Mucosa of gallbladder (tissue), 1 donor: Measurements from ENCODE around the gene BATF2. TPM values are rescaled to one million over a fixed set of nuclear protein-coding genes. Genes with fewer than 3 reads are reported as not detected.

ENCODE experiments used
- DNase-seq: peaks from one replicate; pipeline ENCODE4 v3.0.0-alpha.2; 2020; ENCODE audit warnings: low spot score
- total RNA-seq: library from RNA; stranded (reverse); gene quantifications from one replicate; pipeline ENCODE4 v1.2.1, GENCODE V29; 2021
- donor health status: DM: no; HTN: no; CAD: no.

BATF2 gene
- total RNA-seq, 1 donor from 2014 or later = 5.5 TPM

DNA sequence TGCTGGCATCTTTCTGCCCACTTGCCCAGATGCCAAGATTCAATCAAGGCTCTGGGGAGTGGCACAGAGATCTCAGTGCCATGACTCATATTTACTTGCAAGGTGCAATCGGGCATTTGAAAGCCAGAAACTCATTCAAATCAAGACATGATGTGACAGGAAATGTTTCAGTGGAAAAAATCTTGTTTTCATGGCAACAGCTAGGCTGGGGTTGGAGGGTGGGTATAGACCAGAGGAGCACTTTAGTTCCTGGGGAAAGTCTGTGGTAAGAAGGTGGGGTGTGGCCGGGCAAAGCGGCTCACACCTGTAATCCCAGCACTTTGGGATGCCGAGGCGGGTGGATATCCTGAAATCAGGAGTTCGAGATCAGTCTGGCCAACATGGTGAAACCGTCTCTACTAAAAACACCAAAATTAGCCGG is 26.0 kb downstream of the BATF2 start:
- peak; percentile 11 for DNase-seq

DNA sequence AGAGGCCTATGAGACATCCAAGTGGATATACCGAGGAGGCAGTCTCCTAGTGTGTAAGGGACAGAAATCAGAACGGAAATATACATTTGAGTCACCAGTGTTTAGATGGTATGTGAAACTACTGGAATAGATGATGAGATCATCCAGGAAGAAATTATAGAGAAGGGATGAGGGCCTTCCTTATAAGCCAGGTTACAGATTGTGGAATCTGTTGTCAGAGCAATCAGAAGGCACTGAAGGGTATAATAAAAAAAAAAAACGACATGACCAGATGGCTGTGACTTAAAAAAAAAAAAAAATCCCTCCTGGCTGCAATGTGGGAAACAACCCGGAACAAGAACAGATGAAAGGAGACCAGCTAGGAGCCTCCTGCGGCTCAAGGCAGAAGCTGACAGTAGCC is 27.6 kb downstream of the BATF2 start:
- no peak for DNase-seq

DNA sequence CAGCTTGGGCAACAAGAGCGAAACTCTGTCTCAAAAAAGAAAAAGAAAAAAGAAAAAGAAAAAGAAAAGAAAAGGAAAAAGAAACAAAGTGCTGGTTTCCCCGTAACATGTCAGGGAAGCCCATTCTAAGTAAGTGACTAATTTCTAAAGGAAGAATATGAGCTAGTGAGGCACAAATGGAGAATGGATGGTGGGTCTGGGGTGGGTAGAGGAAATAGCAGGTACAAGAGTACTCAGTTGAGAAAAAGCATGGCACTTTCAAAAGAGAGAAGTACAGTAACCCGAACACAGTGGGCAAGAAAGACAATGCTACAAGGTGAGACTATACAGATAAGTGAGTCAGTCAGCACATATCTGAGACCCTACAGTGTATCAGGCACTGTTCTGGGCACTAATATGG is 29.4 kb downstream of the BATF2 start:
- DNase-seq = no peak

DNA sequence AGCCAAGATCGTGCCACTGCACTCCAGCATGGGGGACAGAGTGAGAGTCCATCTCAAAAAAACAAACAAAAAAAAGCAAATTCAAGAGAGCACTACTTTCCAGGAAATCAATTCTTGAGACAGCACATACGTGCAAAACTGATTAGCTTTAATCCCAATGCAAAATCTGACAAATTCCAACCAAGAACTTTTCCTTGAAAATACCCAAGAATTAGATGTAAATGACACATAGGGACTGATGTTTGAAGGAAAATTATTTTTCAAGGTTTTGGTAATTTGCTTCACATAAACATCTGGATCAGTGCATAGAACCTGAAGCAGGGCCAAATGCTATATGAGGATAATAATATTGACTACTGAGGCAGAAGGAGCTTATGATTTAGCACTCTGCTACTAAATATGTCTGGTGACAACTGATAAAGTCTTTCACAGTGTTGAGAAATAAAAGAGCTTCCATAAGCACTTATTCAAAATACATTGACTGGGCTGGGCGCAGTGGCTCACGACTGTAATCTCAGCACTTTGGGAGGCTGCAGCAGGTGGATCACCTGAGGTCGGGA is 33.6 kb downstream of the BATF2 start:
- no peak for DNase-seq

DNA sequence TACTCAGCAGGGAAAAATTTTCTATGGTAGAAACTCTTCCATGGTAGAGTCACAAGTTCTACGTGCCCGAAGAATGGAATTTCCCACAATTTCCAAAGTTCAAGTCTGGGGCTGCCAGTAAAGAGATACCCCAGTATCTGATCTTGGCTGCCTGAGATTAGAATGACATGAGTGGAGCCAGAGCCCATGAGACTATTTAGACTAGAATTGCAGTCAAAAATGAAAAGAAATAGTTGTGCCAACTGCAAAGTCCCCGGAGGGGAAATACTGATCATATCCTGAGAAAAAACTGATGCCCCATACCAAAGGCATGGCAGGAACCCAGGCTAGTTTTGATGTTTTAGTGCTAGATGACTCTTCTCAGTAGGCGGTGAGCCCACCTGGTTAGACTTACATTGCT is 36.1 kb downstream of the BATF2 start:
- DNase-seq = peak; percentile 17

DNA sequence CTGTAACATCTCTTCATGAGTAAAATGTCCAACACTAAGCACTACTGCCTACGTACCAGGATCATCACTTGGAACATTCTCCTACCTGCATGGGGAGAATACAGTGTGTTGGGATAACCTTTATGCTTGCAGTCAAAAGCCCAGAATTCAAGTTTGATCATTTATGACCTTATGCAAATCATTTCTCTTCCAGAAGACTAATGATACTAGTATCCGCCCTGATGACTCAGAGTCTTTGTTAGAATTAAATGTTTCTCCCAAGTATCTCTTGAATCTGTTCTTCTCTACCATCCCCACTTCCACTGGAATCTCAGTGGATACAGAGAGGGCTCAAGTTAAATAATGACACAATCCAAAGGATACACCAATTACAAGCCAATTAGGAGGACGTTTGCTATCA is 37.3 kb downstream of the BATF2 start:
- no peak for DNase-seq

DNA sequence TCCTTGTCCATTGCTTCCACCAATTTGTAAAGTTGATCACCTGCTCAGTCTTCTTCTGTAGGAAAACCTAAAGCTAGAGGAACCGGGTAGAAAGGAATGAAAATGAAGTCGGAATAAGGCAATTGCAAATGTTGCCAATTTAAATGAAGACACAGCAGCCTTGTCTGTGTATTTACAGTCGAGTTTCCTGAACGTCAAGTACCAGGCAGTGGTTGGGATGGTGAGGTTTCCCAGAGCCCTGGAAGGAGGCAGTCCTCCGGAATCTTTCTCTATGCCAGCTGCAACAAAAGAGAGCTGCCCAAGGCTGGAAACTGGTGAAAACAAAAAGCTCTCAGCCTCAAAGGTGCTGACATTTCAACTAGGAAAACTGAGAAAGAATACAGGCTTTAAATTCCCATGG is 42.6 kb downstream of the BATF2 start:
- DNase-seq = peak; percentile 30

DNA sequence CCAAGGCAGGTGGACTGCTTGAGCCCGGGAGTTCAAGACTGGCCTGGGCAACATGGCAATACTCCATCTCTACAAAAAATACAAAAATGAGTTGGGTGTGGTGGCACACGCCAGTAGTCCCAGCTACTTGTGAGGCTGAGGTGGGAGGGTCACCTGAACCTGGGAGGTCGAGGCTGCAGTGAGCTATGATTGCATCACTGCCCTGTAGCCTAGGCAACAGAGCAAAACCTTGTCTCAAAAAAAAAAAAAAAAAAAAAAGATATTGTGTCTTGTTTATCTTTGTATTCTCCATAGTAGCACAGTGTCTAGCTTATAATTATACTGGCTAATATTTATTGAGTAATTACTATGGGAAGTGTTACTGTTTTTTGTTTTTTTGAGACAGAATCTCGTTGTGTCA is 45.2 kb downstream of the BATF2 start:
- DNase-seq = no peak

DNA sequence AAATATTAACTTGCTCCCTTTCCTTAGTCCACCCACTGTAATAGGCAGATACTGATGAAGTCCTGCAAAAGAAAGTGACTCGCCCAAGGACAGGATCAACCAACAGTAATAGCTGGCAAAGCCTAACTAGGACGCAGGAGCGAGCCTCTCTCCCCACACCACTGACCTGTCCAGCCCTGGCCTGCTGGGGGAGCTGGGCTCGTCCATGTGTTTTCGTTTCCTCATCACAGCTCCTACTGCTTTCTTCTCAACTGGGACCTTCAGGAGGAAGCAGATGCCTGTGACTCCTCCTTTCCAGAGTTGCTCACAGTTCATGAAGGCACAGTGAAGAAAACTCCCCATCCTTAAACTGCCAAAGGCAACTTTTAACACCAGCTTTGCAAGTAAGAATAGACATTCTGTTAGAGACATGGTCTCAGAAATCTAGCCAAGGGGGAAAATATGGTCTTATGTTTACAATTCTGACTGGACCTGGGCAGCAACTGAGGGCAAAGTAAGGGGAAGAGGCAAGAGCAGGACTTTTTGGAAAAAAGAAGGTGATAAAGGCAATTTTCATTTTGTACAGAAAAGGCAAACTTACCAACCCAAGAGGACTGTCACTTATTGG is 49.5 kb downstream of the BATF2 start:
- DNase-seq = no peak

Other genes with a start within 250 kb of the BATF2 start
- gene PYGM, start 237.0 kb downstream of the BATF2 start, total RNA-seq = 14.3 TPM
- gene SF1, start 218.4 kb downstream of the BATF2 start, total RNA-seq = 263 TPM
- 23.1 TPM for gene MAP4K2, start 193.8 kb downstream of the BATF2 start, total RNA-seq
- 34.8 TPM for gene MEN1, start 186.4 kb downstream of the BATF2 start, total RNA-seq
- gene CDC42BPG, start 152.3 kb downstream of the BATF2 start, total RNA-seq = 37.1 TPM
- gene EHD1, start 118.3 kb downstream of the BATF2 start, total RNA-seq = 85.6 TPM
- 39.3 TPM for gene ATG2A, start 79.8 kb downstream of the BATF2 start, total RNA-seq
- 44.1 TPM for gene PPP2R5B, start 72.3 kb downstream of the BATF2 start, total RNA-seq
- gene GPHA2, start 61.1 kb downstream of the BATF2 start, total RNA-seq = 1.3 TPM
- gene MAJIN, start 24.9 kb downstream of the BATF2 start, total RNA-seq = not detected
- gene ARL2, start 17.2 kb upstream of the BATF2 start, total RNA-seq = 103 TPM
- 39.4 TPM for gene SNX15, start 30.5 kb upstream of the BATF2 start, total RNA-seq
- gene SAC3D1, start 44.2 kb upstream of the BATF2 start, total RNA-seq = 9.9 TPM
- 10.4 TPM for gene NAALADL1, start 61.6 kb upstream of the BATF2 start, total RNA-seq
- 2.1 TPM for gene CDCA5, start 87.1 kb upstream of the BATF2 start, total RNA-seq
- gene ZFPL1, start 87.3 kb upstream of the BATF2 start, total RNA-seq = 44.4 TPM
- 116 TPM for gene VPS51, start 99.2 kb upstream of the BATF2 start, total RNA-seq
- 184 TPM for gene TM7SF2, start 114.9 kb upstream of the BATF2 start, total RNA-seq
- 15.1 TPM for gene ZNHIT2, start 120.7 kb upstream of the BATF2 start, total RNA-seq
- gene FAU, start 125.2 kb upstream of the BATF2 start, total RNA-seq = 835 TPM
- gene MRPL49, start 125.3 kb upstream of the BATF2 start, total RNA-seq = 46.5 TPM
- gene SYVN1, start 137.5 kb upstream of the BATF2 start, total RNA-seq = 84.4 TPM
- gene SPDYC, start 173.3 kb upstream of the BATF2 start, total RNA-seq = not detected
- gene CAPN1, start 185.0 kb upstream of the BATF2 start, total RNA-seq = 287 TPM